OCI-LY1 (cell line): ENCODE results near the gene TEX9.

Source experiments
- H2AFZ ChIP-seq: fragments of 200-600 bp; sonication (generic), shearing (Covaris generic); 2 replicates; pipeline ENCODE4 v1.6.0; 2014; ENCODE audit warnings: antibody characterized with exemption, mild to moderate bottlenecking, low read length
- H3F3A ChIP-seq: fragments of 200-600 bp; sonication (generic), shearing (Covaris generic); 2 replicates; pipeline ENCODE4 v1.6.0; 2014; ENCODE audit warnings: mild to moderate bottlenecking, antibody characterized with exemption, low read length, moderate library complexity; ENCODE audit not compliant: insufficient read depth
- H3K27ac ChIP-seq: fragments of 200-600 bp; sonication (generic); 2 replicates; pipeline ENCODE4 v1.5.1; 2014; ENCODE audit warnings: low read length, mixed run types, mild to moderate bottlenecking, low read depth; ENCODE audit not compliant: poor library complexity, severe bottlenecking
- H3K27me3 ChIP-seq: fragments of 200-600 bp; sonication (generic); 2 replicates; pipeline ENCODE4 v1.6.0; 2014; ENCODE audit warnings: antibody characterized with exemption, mild to moderate bottlenecking, low read length, moderate library complexity; ENCODE audit not compliant: insufficient read depth
- H3K36me3 ChIP-seq: fragments of 200-600 bp; sonication (generic); 2 replicates; pipeline ENCODE4 v1.6.1; 2014; ENCODE audit warnings: mild to moderate bottlenecking, antibody characterized with exemption, low read length, moderate library complexity, mixed read lengths; ENCODE audit not compliant: insufficient read depth
- H3K4me1 ChIP-seq: fragments of 200-600 bp; sonication (generic); 2 replicates; pipeline ENCODE4 v1.5.1; 2014; ENCODE audit warnings: mild to moderate bottlenecking, low read length, moderate library complexity; ENCODE audit not compliant: insufficient read depth, severe bottlenecking
- H3K4me2 ChIP-seq: fragments of 200-600 bp; sonication (generic), shearing (Covaris generic); 2 replicates; pipeline ENCODE4 v1.6.1; 2014; ENCODE audit warnings: low read length
- H3K4me3 ChIP-seq: fragments of 200-600 bp; sonication (generic); 2 replicates; pipeline ENCODE4 v1.5.1; 2014; ENCODE audit warnings: low read length, low read depth, mild to moderate bottlenecking, mixed read lengths; ENCODE audit not compliant: poor library complexity, severe bottlenecking
- H3K79me2 ChIP-seq: fragments of 200-600 bp; shearing (Covaris generic); 2 replicates; pipeline ENCODE4 v1.6.1; 2016; ENCODE audit warnings: mixed run types, low read length, mixed read lengths; ENCODE audit not compliant: insufficient read depth
- H3K9ac ChIP-seq: fragments of 200-600 bp; sonication (generic), shearing (Covaris generic); 2 replicates; pipeline ENCODE4 v1.6.1; 2014; ENCODE audit warnings: mild to moderate bottlenecking, low read length, mixed read lengths
- H3K9me2 ChIP-seq: fragments of 200-600 bp; sonication (generic), shearing (Covaris generic); 2 replicates; pipeline ENCODE4 v1.6.1; 2014; ENCODE audit warnings: low read depth, mild to moderate bottlenecking, low read length, mixed read lengths
- H3K9me3 ChIP-seq: fragments of 200-600 bp; shearing (Covaris generic); 2 replicates; pipeline ENCODE4 v1.6.1; 2014; ENCODE audit warnings: low read length, mixed read lengths
- H4K20me1 ChIP-seq: fragments of 200-600 bp; sonication (generic), shearing (Covaris generic); 2 replicates; pipeline ENCODE4 v1.6.0; 2016; ENCODE audit warnings: mild to moderate bottlenecking, low read length; ENCODE audit not compliant: insufficient read depth
- EZH2 ChIP-seq: fragments of 200-600 bp; sonication (generic), shearing (Covaris generic); IDR thresholded peaks from 2 replicates; pipeline ENCODE4 v1.8.0; 2017; ENCODE audit warnings: borderline replicate concordance, mixed run types, mild to moderate bottlenecking, antibody characterized with exemption, low read length, moderate library complexity, mixed read lengths
- TF ChIP-seq, protein P1 (sequence below): fragments of 200-600 bp; sonication (generic), shearing (Covaris generic); IDR thresholded peaks from 2 replicates; pipeline ENCODE4 v1.5.1; 2017; ENCODE audit warnings: mild to moderate bottlenecking, antibody characterized with exemption, low read length, moderate library complexity, mixed read lengths

TEX9 gene

DNA sequence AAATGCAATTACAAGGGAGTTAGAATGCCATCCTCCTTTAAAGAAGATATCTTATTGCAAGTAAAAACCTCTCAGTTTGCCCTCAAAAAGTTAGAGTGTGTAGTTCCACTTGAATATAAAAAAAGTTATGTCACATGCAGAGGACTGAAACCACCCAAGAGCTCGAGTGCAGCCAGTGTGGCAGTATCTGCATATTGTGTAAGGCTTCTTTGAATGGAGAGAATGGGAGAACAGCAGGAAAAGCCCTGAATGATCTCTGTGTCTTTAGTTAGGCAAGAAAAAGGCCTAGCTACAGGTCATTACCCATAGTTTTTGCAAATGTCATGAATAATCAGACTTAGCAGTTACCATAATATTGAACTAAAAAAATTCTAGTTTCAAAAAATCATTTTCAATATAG lies 13.9 kb upstream of the TEX9 start:
- Histone ChIP-seq H3K4me1 (no peaks in the 10 kb centered on the region), H3K27me3 (no peaks in the 10 kb centered on the region), H3K4me2 (no peak overlapping the region), H4K20me1 (no peaks in the 10 kb centered on the region), H3K27ac (no peak overlapping the region), H3F3A (no peaks in the 10 kb centered on the region), H3K4me3 (no peak overlapping the region), H2AFZ (no peak overlapping the region), H3K9me3 (no peaks in the 10 kb centered on the region), H3K9me2 (no peaks in the 10 kb centered on the region; the same call in 1 of the 2 replicates), H3K9ac (no peak overlapping the region), H3K79me2 (no peaks in the 10 kb centered on the region), H3K36me3 (no peaks in the 10 kb centered on the region)
- TF ChIP-seq EZH2: no peak
- TF ChIP-seq, protein P1, sequence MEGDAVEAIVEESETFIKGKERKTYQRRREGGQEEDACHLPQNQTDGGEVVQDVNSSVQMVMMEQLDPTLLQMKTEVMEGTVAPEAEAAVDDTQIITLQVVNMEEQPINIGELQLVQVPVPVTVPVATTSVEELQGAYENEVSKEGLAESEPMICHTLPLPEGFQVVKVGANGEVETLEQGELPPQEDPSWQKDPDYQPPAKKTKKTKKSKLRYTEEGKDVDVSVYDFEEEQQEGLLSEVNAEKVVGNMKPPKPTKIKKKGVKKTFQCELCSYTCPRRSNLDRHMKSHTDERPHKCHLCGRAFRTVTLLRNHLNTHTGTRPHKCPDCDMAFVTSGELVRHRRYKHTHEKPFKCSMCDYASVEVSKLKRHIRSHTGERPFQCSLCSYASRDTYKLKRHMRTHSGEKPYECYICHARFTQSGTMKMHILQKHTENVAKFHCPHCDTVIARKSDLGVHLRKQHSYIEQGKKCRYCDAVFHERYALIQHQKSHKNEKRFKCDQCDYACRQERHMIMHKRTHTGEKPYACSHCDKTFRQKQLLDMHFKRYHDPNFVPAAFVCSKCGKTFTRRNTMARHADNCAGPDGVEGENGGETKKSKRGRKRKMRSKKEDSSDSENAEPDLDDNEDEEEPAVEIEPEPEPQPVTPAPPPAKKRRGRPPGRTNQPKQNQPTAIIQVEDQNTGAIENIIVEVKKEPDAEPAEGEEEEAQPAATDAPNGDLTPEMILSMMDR: no peak

DNA sequence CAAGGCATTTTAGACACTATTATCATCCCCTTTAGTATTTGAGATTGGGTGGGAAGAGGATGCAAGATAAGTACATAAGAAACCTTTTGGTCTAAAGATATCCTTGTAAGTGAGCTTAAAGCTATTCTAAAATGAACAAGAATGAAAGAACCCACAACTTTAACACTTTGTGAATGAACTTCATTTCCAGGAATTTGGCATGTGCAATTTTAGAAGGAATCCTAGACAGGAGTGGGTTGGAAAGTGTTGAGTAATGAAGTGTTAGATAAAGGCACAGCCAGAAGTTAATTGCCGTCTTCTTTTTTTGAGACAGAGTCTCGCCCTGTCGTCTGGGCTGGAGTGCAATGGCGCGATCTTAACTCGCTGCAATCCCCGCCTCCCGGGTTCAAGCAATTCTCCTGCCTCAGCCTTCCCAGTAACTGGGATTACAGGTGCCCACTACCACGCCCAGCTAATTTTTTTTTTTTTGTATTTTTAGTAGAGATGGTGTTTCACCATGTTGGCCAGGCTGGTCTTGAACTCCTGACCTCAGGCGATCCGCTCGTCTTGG lies 13.2 kb upstream of the TEX9 start:
- H3K4me3 ChIP-seq: no peak overlapping the region
- TF ChIP-seq, protein P1: no peak
- no peak for TF ChIP-seq EZH2
- no peak overlapping the region for H3K27ac ChIP-seq
- no peaks in the 10 kb centered on the region for H3K36me3 ChIP-seq
- no peaks in the 10 kb centered on the region for H3K9me3 ChIP-seq
- no peaks in the 10 kb centered on the region; the same call in 1 of the 2 replicates for H3K9me2 ChIP-seq
- no peaks in the 10 kb centered on the region for H3K27me3 ChIP-seq
- no peak overlapping the region for H2AFZ ChIP-seq
- H3K9ac ChIP-seq: no peak overlapping the region
- H3K79me2 ChIP-seq: no peaks in the 10 kb centered on the region
- no peaks in the 10 kb centered on the region for H3F3A ChIP-seq
- no peaks in the 10 kb centered on the region for H3K4me1 ChIP-seq
- H3K4me2 ChIP-seq: no peak overlapping the region
- no peaks in the 10 kb centered on the region for H4K20me1 ChIP-seq

DNA sequence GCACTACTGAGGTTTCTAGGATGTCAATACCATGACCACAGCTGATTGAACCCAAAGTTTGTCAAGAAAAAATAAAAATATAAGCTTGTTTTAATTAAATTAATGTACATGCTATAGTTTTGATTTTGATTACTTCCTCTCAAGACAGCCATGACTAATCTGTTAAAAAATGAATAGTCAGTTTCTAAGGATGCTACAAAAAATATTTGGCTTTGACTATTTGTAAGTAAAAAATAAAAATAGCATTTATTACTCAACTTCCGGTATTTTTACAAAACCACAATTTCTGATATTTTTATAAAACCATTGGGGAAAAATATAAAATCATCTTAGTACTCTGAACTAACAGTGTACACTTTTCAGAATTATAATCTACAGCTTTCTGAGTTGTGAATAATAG lies 12.1 kb upstream of the TEX9 start:
- no peaks in the 10 kb centered on the region for H4K20me1 ChIP-seq
- no peak overlapping the region for H3K27ac ChIP-seq
- no peak overlapping the region for H3K4me2 ChIP-seq
- H3F3A ChIP-seq: no peaks in the 10 kb centered on the region
- H3K4me1 ChIP-seq: no peaks in the 10 kb centered on the region
- H2AFZ ChIP-seq: no peak overlapping the region
- no peaks in the 10 kb centered on the region for H3K27me3 ChIP-seq
- H3K79me2 ChIP-seq: no peaks in the 10 kb centered on the region
- H3K36me3 ChIP-seq: no peaks in the 10 kb centered on the region
- TF ChIP-seq, protein P1: no peak
- TF ChIP-seq EZH2: no peak
- no peaks in the 10 kb centered on the region for H3K9me3 ChIP-seq
- H3K9me2 ChIP-seq: no peaks in the 10 kb centered on the region; the same call in 1 of the 2 replicates
- no peak overlapping the region for H3K4me3 ChIP-seq
- no peak overlapping the region for H3K9ac ChIP-seq
